Astrocyte of the spinal cord (primary cell): Measurements from ENCODE around the gene TMEM18.

ENCODE experiments used
- DNase-seq: peaks from one replicate; pipeline ENCODE4 v3.0.0; 2011; ENCODE audit warnings: low read depth, low spot score
- H3K4me3 ChIP-seq: 2 replicates; pipeline ENCODE4 v1.5.1; 2011; ENCODE audit warnings: low read depth, mild to moderate bottlenecking, low read length, moderate library complexity
- in situ Hi-C: cut with HindIII; loops from 2 replicates; pipeline ENCODE4 v1.10.0; 2017; ENCODE audit warnings: low sequenced_read_pairs
- TF ChIP-seq, protein P1 (sequence below): IDR thresholded peaks from 2 replicates; pipeline ENCODE4 v1.5.1; 2012; ENCODE audit warnings: low read depth, mild to moderate bottlenecking, low read length, inconsistent platforms

Gene TMEM18

GRCh38 chr2:624551-625347 lies 52.5 kb downstream of the TMEM18 start:
- TF ChIP-seq, protein P1, sequence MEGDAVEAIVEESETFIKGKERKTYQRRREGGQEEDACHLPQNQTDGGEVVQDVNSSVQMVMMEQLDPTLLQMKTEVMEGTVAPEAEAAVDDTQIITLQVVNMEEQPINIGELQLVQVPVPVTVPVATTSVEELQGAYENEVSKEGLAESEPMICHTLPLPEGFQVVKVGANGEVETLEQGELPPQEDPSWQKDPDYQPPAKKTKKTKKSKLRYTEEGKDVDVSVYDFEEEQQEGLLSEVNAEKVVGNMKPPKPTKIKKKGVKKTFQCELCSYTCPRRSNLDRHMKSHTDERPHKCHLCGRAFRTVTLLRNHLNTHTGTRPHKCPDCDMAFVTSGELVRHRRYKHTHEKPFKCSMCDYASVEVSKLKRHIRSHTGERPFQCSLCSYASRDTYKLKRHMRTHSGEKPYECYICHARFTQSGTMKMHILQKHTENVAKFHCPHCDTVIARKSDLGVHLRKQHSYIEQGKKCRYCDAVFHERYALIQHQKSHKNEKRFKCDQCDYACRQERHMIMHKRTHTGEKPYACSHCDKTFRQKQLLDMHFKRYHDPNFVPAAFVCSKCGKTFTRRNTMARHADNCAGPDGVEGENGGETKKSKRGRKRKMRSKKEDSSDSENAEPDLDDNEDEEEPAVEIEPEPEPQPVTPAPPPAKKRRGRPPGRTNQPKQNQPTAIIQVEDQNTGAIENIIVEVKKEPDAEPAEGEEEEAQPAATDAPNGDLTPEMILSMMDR = no peak
- in situ Hi-C loops = no loop called here

GRCh38 chr2:624096-624495 lies 53.1 kb downstream of the TMEM18 start:
- H3K4me3 ChIP-seq = no peak overlapping the region
- in situ Hi-C loops = no loop called here
- TF ChIP-seq, protein P1 = no peak
- no peak for DNase-seq

More at GRCh38 chr2:624551-625347, 52.5 kb downstream of the TMEM18 start:
- no peak overlapping the region for H3K4me3 ChIP-seq
- DNase-seq = no peak

GRCh38 chr2:623130-623922 lies 53.9 kb downstream of the TMEM18 start:
- no peak overlapping the region for H3K4me3 ChIP-seq
- TF ChIP-seq, protein P1 = no peak
- in situ Hi-C loops = no loop called here
- no peak for DNase-seq

GRCh38 chr2:622357-622756 lies 54.8 kb downstream of the TMEM18 start:
- TF ChIP-seq, protein P1 = no peak

GRCh38 chr2:621303-622099 lies 55.7 kb downstream of the TMEM18 start:
- DNase-seq = no peak
- H3K4me3 ChIP-seq = no peak overlapping the region
- in situ Hi-C loops = no loop called here
- TF ChIP-seq, protein P1 = no peak

More at GRCh38 chr2:622357-622756, 54.8 kb downstream of the TMEM18 start:
- no peak overlapping the region for H3K4me3 ChIP-seq
- DNase-seq = no peak
- in situ Hi-C loops = no loop called here

DNA sequence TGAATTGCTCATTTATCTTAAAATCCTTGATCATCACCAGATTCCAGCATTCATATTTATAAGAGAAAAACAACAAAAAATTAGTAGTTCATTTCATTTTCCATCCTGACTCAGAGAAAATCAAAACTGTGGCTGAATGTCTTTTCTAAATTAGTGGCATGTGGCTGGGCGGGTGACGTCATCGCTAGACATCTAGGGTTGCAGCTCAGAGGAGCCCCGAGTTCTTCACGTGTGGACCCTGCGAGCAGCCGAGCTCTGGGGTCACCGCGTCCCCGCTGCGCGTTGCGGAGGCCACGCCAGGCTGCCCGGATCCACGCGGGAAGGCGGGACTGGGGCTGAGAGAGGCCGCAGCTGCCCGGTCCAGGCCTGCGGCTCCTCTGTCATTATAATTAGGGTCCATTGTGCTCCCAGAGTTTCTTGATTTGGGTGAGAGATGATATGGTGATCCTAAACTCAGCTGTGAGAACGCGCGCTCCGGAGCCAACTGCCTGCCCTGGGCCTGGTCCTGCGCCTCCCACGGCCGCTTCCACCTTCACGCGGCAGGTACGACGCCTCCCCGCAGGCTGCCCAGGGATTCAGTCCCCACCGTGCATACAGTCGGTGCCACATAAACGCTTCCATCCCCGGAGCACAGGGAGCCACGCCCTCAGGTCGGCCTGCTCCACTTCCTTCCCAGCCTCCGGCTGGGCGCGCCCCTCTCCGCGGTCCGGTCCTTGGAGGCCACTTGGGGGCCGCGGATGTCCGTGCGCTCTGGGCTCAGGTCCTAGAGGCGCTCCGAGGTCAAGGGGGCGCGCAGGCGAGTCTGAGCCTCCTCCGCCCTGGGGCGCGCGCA lies 56.5 kb downstream of the TMEM18 start:
- TF ChIP-seq, protein P1 = no peak
- no peak for DNase-seq
- no peak overlapping the region for H3K4me3 ChIP-seq
- in situ Hi-C loops = no loop called here
